ENCODE data around the gene DYNLT1. TPM values are rescaled to one million over a fixed set of nuclear protein-coding genes. Genes with fewer than 3 reads are reported as not detected.
A peak's percentile ranks its signal among the peaks of the same experiment; 100 is the strongest.
"Not testable (repeated sequence)": the region's sequence is repeated elsewhere in the genome, so short reads cannot be mapped to it uniquely, and the experiment has no call there.

DYNLT1 gene
- total RNA-seq, 3 donors from 2014 or later (not counting 1 experiment from before 2014, with no cell fraction given): 85.7 to 106 (median 86.8) TPM

DNA sequence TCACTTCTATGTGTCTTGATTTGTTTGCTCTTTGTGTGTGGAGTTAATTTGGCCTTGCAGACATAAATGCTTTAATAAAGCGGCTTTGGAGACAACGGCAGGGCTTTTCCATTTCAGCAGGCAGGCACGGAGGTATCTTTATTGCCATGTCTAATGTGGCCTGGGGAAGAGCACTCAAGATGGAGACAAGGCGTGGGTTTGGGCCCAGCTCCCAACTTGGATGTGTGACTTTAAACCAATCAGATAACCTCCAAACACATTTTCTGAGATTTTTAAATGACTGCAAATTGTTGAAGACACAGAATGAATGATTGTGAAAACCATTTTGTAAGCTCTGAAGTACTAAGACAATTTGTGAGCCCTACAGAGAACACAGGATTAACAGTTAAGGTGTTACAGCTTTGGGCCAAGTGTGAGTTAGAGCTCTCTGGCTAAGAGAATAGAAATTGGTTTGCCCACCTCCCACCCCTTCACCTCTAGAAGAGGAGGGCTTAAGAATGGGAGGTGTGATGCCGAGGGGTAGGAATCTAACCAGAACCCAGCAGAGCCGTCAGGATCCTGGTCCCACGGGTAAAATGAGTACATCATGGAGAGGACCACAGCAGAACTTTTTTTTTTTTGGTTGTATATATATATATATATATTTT lies 9.0 kb downstream of the DYNLT1 start:
- no peaks in the 10 kb centered on the region for H3K9me3 Mint-ChIP-seq

DNA sequence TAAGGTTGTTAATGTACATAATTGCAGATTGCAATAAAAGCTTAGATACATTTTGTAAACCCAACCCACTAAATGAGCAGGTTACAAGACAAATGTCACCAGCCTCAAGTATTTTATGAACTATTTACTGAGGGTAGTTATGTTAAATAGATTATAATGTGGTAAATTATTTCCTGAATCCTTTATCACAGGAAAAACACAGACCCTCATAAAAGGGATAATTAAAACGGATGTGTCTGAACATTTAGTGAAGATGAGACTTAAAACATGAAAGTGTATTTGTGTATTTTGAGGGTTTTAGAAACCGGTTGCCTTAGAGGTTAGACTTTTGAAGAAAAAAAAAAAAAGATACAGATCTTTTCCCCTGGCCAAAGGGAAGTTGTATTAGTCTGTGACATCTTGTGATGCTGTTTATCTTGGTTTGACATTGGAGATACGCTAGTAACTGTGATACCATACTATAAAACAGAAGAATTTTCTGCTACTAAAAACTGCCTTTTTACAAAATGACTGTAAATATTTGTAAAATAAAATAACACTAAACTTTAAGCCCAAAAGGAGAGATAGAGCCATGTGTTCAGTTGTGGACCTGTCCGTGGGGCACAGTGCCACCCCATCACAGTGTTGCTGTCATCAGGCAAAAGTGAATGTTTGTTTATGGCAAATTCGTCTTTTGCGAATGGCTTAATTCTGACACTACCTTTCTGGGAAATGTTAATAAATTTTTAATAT lies 9.7 kb downstream of the DYNLT1 start:
- peaks cover 55 to 61% of the 10 kb centered on the region in 2 donors for H3K4me1 Mint-ChIP-seq
- peak in 1 of 2 donors; percentile 57 for DNase-seq
- intact Hi-C loops (cut with micrococcal nuclease): no loop called here
- H3K36me3 Mint-ChIP-seq: peaks cover 20% of the 10 kb centered on the region
- H3K27me3 Mint-ChIP-seq (ENCODE audit: low read depth in 2 of 2): no peaks in the 10 kb centered on the region
- no peak overlapping the region for H3K4me3 ChIP-seq (ENCODE audit: low read length)
- peak overlapping the region; percentile 80 to 91 for H3K27ac Mint-ChIP-seq
- no peak overlapping the region for H3K4me3 Mint-ChIP-seq
- ATAC-seq: peak in 1 of 3 donors; percentile 45
- peak overlapping the region; percentile 62 for H3K27ac ChIP-seq (ENCODE audit: low read length)
- peaks cover 66% of the 10 kb centered on the region for H3K36me3 ChIP-seq (ENCODE audit: control insufficient read depth, insufficient read depth, low read length)
- H3K9me3 ChIP-seq (ENCODE audit: control insufficient read depth, insufficient read depth, low read length): no peaks in the 10 kb centered on the region
- WGBS (ENCODE audit: insufficient coverage): 42% methylated on average over 2 of the region's 6 CpGs
- H3K4me1 ChIP-seq (ENCODE audit: control insufficient read depth, insufficient read depth, low read length): peaks cover 36% of the 10 kb centered on the region
- no peaks in the 10 kb centered on the region for H3K27me3 ChIP-seq (ENCODE audit: control insufficient read depth, insufficient read depth, low read length)
- no peaks in the 10 kb centered on the region for H3K9me3 Mint-ChIP-seq
- TF ChIP-seq, protein P1, sequence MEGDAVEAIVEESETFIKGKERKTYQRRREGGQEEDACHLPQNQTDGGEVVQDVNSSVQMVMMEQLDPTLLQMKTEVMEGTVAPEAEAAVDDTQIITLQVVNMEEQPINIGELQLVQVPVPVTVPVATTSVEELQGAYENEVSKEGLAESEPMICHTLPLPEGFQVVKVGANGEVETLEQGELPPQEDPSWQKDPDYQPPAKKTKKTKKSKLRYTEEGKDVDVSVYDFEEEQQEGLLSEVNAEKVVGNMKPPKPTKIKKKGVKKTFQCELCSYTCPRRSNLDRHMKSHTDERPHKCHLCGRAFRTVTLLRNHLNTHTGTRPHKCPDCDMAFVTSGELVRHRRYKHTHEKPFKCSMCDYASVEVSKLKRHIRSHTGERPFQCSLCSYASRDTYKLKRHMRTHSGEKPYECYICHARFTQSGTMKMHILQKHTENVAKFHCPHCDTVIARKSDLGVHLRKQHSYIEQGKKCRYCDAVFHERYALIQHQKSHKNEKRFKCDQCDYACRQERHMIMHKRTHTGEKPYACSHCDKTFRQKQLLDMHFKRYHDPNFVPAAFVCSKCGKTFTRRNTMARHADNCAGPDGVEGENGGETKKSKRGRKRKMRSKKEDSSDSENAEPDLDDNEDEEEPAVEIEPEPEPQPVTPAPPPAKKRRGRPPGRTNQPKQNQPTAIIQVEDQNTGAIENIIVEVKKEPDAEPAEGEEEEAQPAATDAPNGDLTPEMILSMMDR (IDR thresholded peaks at IDR 0.05): no peak

More for the DNA sequence above, 9.0 kb downstream of the DYNLT1 start:
- H3K4me3 ChIP-seq (ENCODE audit: low read length): no peak overlapping the region
- H3K36me3 Mint-ChIP-seq: peaks cover 27% of the 10 kb centered on the region
- H3K27ac Mint-ChIP-seq: peak overlapping the region; percentile 80 to 91
- H3K36me3 ChIP-seq (ENCODE audit: control insufficient read depth, insufficient read depth, low read length): peaks cover 65% of the 10 kb centered on the region
- no peak overlapping the region for H3K4me3 Mint-ChIP-seq
- no peaks in the 10 kb centered on the region for H3K27me3 ChIP-seq (ENCODE audit: control insufficient read depth, insufficient read depth, low read length)
- TF ChIP-seq, protein P1 (IDR thresholded peaks at IDR 0.05): no peak
- 93% methylated on average over 7 of the region's 7 CpGs for WGBS (ENCODE audit: insufficient coverage)
- peak overlapping the region; percentile 62 for H3K27ac ChIP-seq (ENCODE audit: low read length)
- DNase-seq (no peak), ATAC-seq (peak in 1 of 3 donors; percentile 56)
- peaks cover 42% of the 10 kb centered on the region for H3K4me1 ChIP-seq (ENCODE audit: control insufficient read depth, insufficient read depth, low read length)
- no peaks in the 10 kb centered on the region for H3K9me3 ChIP-seq (ENCODE audit: control insufficient read depth, insufficient read depth, low read length)
- H3K4me1 Mint-ChIP-seq: peaks cover 61 to 66% of the 10 kb centered on the region in 2 donors
- intact Hi-C loops (cut with micrococcal nuclease): no loop called here
- H3K27me3 Mint-ChIP-seq (ENCODE audit: low read depth in 2 of 2): no peaks in the 10 kb centered on the region

DNA sequence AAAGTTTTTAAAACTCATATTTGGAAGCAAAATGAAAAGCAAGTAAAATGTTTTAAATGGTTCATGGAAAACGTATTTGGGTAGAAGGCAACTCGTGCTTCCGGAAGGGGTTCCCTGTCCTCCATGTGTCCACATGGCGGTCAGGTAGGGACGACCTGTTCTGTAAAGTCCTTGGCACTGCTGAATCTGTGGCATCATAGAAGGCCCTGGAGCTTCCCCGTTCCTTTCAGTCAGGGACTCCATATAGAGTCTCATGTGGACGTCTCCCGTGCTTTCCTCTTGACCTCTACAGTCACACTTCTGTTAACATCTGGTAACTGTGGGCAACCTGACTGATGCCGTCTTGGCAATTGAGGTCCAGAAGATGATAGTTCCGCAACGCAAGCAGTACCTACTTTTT lies 11.4 kb downstream of the DYNLT1 start:
- peak overlapping the region; percentile 71 to 91 for H3K27ac Mint-ChIP-seq
- Histone ChIP-seq H3K4me3 (ENCODE audit: low read length) (no peak overlapping the region), H3K4me1 (ENCODE audit: control insufficient read depth, insufficient read depth, low read length) (peaks cover 20% of the 10 kb centered on the region), H3K9me3 (ENCODE audit: control insufficient read depth, insufficient read depth, low read length) (no peaks in the 10 kb centered on the region), H3K36me3 (ENCODE audit: control insufficient read depth, insufficient read depth, low read length) (peaks cover 70% of the 10 kb centered on the region), H3K27me3 (ENCODE audit: control insufficient read depth, insufficient read depth, low read length) (no peaks in the 10 kb centered on the region), H3K27ac (ENCODE audit: low read length) (no peak overlapping the region)
- intact Hi-C loops (cut with micrococcal nuclease): no loop called here
- peaks cover 20% of the 10 kb centered on the region for H3K36me3 Mint-ChIP-seq
- 85% methylated on average over 11 of the region's 11 CpGs for WGBS (ENCODE audit: insufficient coverage)
- ATAC-seq (peak in 1 of 3 donors; percentile 25), DNase-seq (no peak)
- H3K27me3 Mint-ChIP-seq (ENCODE audit: low read depth in 2 of 2): no peaks in the 10 kb centered on the region
- H3K4me3 Mint-ChIP-seq: no peak overlapping the region
- H3K4me1 Mint-ChIP-seq: peaks cover 50 to 58% of the 10 kb centered on the region in 2 donors
- H3K9me3 Mint-ChIP-seq: no peaks in the 10 kb centered on the region
- TF ChIP-seq, protein P1 (IDR thresholded peaks at IDR 0.05): no peak

DNA sequence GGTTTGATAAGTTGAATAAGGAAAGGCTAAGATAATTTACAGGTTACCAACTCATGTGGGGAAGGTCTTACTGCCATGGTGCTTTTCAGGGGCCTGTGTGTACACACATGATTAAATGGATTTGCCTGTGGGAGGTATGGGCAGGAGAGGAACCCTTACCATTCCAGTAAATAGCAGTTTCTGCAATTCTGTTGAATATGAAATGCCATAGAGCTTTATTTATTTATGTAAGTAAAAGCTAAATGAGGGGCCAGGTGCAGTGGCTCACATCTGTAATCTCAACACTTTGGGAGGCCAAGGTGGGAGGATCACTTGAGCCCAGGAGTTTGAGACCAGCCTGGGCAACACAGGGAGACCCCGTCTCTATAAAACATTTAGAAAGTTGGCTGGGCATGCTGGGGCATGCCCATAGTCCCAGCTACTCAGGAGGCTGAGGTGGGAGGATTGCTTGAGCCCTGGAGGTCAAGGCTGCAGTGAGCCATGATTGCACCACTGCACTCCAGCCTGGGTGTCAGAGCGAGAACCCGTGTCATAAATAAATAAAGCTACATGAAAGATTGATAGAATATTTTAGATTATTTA lies 11.9 kb downstream of the DYNLT1 start:
- Mint-ChIP-seq H3K36me3 (peaks cover 20% of the 10 kb centered on the region), H3K27ac (peak overlapping the region; percentile 71 to 91), H3K4me1 (peaks cover 55 to 62% of the 10 kb centered on the region in 2 donors)
- intact Hi-C loops (cut with micrococcal nuclease); H3K4me3 Mint-ChIP-seq; H3K9me3 ChIP-seq (ENCODE audit: control insufficient read depth, insufficient read depth, low read length); H3K4me3 ChIP-seq (ENCODE audit: low read length); H3K27ac ChIP-seq (ENCODE audit: low read length); H3K27me3 Mint-ChIP-seq (ENCODE audit: low read depth in 2 of 2); ATAC-seq; DNase-seq; H3K27me3 ChIP-seq (ENCODE audit: control insufficient read depth, insufficient read depth, low read length); H3K9me3 Mint-ChIP-seq: not testable (repeated sequence)
- peaks cover 20% of the 10 kb centered on the region for H3K4me1 ChIP-seq (ENCODE audit: control insufficient read depth, insufficient read depth, low read length)
- H3K36me3 ChIP-seq (ENCODE audit: control insufficient read depth, insufficient read depth, low read length): peaks cover 73% of the 10 kb centered on the region
- 98% methylated on average over 3 of the region's 3 CpGs for WGBS (ENCODE audit: insufficient coverage)
